ENCODE data around the gene RNASE7.

The RNASE7 gene

GRCh38 chr14:21088687-21089086 lies 46.5 kb downstream of the RNASE7 start:
- peak; percentile 23 for DNase-seq

- no peak for DNase-seq
Measured at GRCh38 chr14:21089271-21089670, 47.1 kb downstream of the RNASE7 start.

- DNase-seq, result no peak
Measured at GRCh38 chr14:21089877-21090193, 47.7 kb downstream of the RNASE7 start.

- DNase-seq, result peak; percentile 53
Measured at GRCh38 chr14:21090194-21090939, 48.2 kb downstream of the RNASE7 start.

DNA sequence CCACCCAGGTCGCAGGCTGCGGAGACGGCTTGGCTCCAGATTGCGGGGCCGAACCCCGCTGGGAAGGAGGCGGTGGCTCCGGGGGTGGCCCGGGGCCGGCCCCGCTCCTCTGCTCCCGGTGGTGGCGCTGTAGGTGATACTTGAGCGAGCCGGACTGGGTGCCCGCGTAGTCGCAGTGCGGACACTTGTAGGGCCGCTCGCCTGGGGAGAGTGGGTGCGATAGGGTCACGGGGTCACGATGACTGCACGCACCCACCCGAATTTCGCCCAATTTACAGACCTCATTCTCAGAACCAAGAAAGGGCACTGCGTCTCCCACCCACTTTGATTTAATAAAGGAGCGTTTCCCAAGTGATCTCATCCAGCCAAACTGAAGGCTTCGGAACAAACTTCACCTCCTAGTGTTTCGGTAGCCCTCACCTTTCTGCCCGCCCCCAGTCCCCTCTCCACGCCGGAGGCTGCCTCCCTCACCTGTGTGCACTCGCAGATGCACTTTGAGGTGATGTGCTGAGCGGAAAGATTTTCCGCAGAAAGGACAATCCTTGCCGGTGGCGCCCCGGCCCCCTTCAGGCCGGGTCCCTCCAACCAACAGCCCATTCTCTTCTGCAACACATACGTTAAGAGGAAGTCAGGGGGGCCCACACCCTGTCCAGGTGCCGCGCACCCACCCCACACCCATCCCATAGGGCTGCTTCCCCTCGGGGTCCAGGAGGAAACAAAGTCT lies 48.9 kb downstream of the RNASE7 start:
- DNase-seq, result peak; percentile 30

DNA sequence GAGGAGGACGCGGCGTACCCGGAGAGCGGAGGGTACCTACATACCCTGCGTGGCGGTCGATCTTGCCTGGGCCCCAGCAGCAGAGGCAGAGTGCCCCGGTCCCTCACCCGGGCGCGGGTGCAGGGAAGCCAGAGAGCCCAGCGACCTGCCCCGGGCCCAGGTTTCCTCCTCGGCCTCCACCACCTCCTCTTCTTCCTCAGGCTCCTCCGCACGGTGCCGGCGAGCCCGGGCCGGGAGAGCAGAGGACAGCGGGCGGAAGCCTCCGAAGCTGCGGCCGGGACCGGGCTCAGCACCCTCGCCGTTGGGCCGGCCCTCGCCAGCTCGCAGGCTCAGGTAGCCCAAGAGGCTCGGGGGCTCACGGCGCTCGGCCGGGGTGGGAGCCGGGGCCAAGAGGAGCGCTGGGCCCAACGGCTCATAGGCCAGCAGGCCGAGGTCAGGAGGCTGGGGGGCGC lies 49.7 kb downstream of the RNASE7 start:
- DNase-seq, result peak; percentile 28

DNA sequence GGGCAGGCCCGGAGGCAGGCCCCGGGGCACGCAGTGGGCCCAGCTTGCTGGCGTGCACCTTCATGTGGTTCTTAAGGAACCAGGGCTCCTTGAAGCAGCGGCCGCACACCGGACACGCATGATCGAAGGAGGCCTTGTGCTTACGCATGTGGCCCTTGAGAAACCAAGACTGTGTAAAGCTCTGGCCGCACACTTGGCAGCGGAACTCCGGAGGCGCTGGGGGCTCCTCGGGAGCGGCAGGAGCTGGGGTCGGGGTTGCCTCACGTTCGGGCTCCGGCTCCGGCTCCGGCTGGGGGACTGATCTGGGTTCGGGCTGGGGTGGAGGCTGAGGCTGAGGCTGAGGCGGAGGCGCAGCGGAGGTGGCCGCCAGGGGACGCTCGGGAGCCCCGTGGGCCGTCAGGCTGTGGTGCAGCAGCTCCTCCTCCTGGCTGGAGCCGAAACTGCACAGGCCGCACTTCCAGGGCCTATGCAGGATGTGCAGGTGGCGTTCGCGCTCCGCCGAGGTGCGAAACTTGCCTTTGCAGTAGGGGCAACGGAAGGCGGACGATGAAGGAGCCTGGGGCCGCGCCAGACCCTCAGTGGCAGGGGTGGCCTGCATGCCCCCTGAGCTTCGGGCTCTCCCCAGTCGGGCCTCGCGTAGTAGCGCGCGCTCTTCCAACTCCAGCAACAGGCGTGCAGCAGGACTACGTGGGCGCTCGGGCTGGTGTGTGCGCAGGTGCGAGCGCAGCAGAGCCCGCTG lies 50.3 kb downstream of the RNASE7 start:
- DNase-seq, result peak; percentile 79

- peak; percentile 26 for DNase-seq
Measured at GRCh38 chr14:21093018-21093417, 50.9 kb downstream of the RNASE7 start.

Measured in left hindlimb (tissue), 1 donor.